HEK293T (cell line): Measurements from ENCODE around the gene ALDH3A2.

Experiments
- CTBP1 ChIP-seq: fragments of 450-650 bp; IDR thresholded peaks from 2 replicates; pipeline ENCODE4 v1.6.1; 2016; ENCODE audit warnings: borderline replicate concordance
- ELF4 ChIP-seq: fragments of 450-650 bp; IDR thresholded peaks from 2 replicates; pipeline ENCODE4 v1.6.1; 2017; ENCODE audit warnings: antibody characterized with exemption
- FOXM1 ChIP-seq: fragments of 450-650 bp; IDR thresholded peaks from 2 replicates; pipeline ENCODE4 v1.6.1; 2017; ENCODE audit warnings: mild to moderate bottlenecking, borderline replicate concordance
- L3MBTL2 ChIP-seq: fragments of 450-650 bp; conservative IDR thresholded peaks from 2 replicates; pipeline ENCODE4 v1.6.1; 2016; ENCODE audit warnings: mild to moderate bottlenecking
- NFRKB ChIP-seq: fragments of 450-650 bp; IDR thresholded peaks from 2 replicates; pipeline ENCODE4 v1.6.1; 2016; ENCODE audit warnings: mild to moderate bottlenecking, moderate library complexity
- PKNOX1 ChIP-seq: fragments of 450-650 bp; IDR thresholded peaks from 2 replicates; pipeline ENCODE4 v1.6.1; 2016
- SP1 ChIP-seq: fragments of 450-650 bp; IDR thresholded peaks from 2 replicates; pipeline ENCODE4 v1.6.1; 2017
- SUZ12 ChIP-seq: fragments of 450-650 bp; IDR thresholded peaks from 2 replicates; pipeline ENCODE4 v1.6.1; 2016; ENCODE audit warnings: mild to moderate bottlenecking

DNA sequence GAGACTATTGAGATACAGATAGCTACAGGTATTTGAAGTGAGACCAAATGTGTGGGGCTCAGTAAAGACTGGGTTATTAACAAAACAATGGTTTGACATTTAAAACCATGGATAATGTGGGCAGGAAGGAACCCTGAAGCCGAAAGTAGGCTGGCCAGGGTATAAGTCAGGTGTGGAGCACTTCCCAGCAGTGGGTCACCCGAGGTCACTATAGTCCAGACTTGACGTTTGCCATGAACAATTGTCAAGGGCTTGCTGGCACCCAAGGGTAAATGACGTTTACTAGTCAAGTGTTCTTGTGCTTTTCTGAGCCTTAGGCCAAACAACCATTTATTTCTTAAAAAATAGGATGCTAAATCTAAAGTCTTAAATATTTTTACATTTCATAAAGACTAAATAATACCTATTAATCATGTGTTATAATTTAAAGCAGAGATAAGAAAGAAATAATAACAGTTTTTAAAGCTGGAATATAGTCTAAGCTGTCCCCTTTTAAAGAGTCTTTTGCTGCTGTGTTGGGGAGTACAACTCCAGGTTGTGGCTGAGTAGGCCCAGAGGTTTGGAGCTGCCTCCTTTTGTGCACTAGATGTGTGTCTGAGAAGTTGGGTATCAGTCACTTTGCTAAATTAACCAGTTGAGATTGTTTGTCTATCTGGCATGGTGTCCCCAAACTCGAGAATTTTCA is 15.7 kb downstream of the ALDH3A2 start:
- TF ChIP-seq PKNOX1 (no peak), FOXM1 (no peak), NFRKB (no peak), SUZ12 (no peak), L3MBTL2 (no peak), CTBP1 (no peak), SP1 (no peak), ELF4 (no peak)
